Hepatocyte (in vitro differentiated cells): ENCODE data around the gene MR1. TPM values are rescaled to one million over a fixed set of nuclear protein-coding genes. Genes with fewer than 3 reads are reported as not detected.

ENCODE experiments used
- DNase-seq: peaks from one replicate; pipeline ENCODE4 v3.0.0-alpha.2; 2016; ENCODE audit warnings: low spot score
- H2AFZ ChIP-seq: fragments of 200-600 bp; sonication (generic); 2 replicates; pipeline ENCODE4 v1.6.0; 2016; ENCODE audit warnings: antibody characterized with exemption, mild to moderate bottlenecking
- H3K27ac ChIP-seq: fragments of 200-600 bp; sonication (generic); 2 replicates; pipeline ENCODE4 v1.5.1; 2016; ENCODE audit warnings: mild to moderate bottlenecking
- H3K27me3 ChIP-seq: fragments of 200-600 bp; sonication (generic); 2 replicates; pipeline ENCODE4 v1.6.1; 2016
- H3K36me3 ChIP-seq: fragments of 200-600 bp; sonication (generic); replicated peaks from 2 replicates; pipeline ENCODE4 v1.5.1; 2016; ENCODE audit warnings: low read depth; ENCODE audit not compliant: insufficient read depth
- H3K4me1 ChIP-seq: fragments of 200-600 bp; sonication (generic); 2 replicates; pipeline ENCODE4 v1.5.1; 2016; ENCODE audit warnings: mild to moderate bottlenecking, moderate library complexity; ENCODE audit not compliant: insufficient read depth
- H3K4me2 ChIP-seq: fragments of 200-600 bp; sonication (generic); 2 replicates; pipeline ENCODE4 v1.6.0; 2016
- H3K4me3 ChIP-seq: fragments of 200-600 bp; sonication (generic); 2 replicates; pipeline ENCODE4 v1.5.1; 2016; ENCODE audit warnings: mild to moderate bottlenecking
- H3K79me2 ChIP-seq: fragments of 200-600 bp; sonication (generic); 2 replicates; pipeline ENCODE4 v1.6.0; 2017; ENCODE audit warnings: mild to moderate bottlenecking
- H3K9me2 ChIP-seq: fragments of 200-600 bp; sonication (generic); replicated peaks from 2 replicates; pipeline ENCODE4 v1.6.0; 2017; ENCODE audit warnings: mild to moderate bottlenecking; ENCODE audit not compliant: insufficient read depth
- H3K9me3 ChIP-seq: fragments of 200-600 bp; sonication (generic); 2 replicates; pipeline ENCODE4 v1.5.1; 2016; ENCODE audit warnings: low read depth, mild to moderate bottlenecking
- H4K20me1 ChIP-seq: fragments of 200-600 bp; sonication (generic); 2 replicates; pipeline ENCODE4 v1.6.0; 2016; ENCODE audit warnings: mild to moderate bottlenecking; ENCODE audit not compliant: insufficient read depth, poor library complexity, severe bottlenecking
- EZH2 ChIP-seq: fragments of 200-600 bp; sonication (generic); IDR thresholded peaks from 2 replicates; pipeline ENCODE4 v1.6.1; 2016; ENCODE audit warnings: antibody characterized with exemption, mild to moderate bottlenecking, borderline replicate concordance
- EZH2phosphoT487 ChIP-seq: fragments of 200-600 bp; sonication (generic); IDR thresholded peaks from one replicate; pipeline ENCODE4 v1.6.1; 2018; ENCODE audit warnings: antibody characterized with exemption, mild to moderate bottlenecking, low read depth, moderate library complexity; ENCODE audit not compliant: unreplicated experiment, severe bottlenecking
- WGBS: methylation state at CpG from one replicate; pipeline ENCODE4 v1.1.6; 2016; ENCODE audit warnings: low lambda C conversion rate; ENCODE audit errors: missing lambda C conversion rate; 5-methylcytosine and 5-hydroxymethylcytosine counted together
- polyA plus RNA-seq: library from polyadenylated mRNA; unstranded; fragments of >200 nt; fragmentation: Nextera tagmentation; extraction: Ambion mirVana; gene quantifications from 2 replicates; pipeline ENCODE4 v1.2.1, GENCODE V29; 2016
- total RNA-seq: library from RNA; depleted of rRNA; stranded (reverse); fragments of >200 nt; gene quantifications from 2 replicates; pipeline ENCODE4 v1.2.3, GENCODE V29; 2014
- TF ChIP-seq, protein P1 (sequence below): fragments of 200-600 bp; sonication (generic); IDR thresholded peaks from 2 replicates; pipeline ENCODE4 v1.5.1; 2016; ENCODE audit warnings: antibody characterized with exemption, mild to moderate bottlenecking; ENCODE audit not compliant: poor library complexity

Gene MR1
- total and polyA plus RNA-seq, 2 experiments from 2014 or later = 8.9 to 10.6 TPM

DNA sequence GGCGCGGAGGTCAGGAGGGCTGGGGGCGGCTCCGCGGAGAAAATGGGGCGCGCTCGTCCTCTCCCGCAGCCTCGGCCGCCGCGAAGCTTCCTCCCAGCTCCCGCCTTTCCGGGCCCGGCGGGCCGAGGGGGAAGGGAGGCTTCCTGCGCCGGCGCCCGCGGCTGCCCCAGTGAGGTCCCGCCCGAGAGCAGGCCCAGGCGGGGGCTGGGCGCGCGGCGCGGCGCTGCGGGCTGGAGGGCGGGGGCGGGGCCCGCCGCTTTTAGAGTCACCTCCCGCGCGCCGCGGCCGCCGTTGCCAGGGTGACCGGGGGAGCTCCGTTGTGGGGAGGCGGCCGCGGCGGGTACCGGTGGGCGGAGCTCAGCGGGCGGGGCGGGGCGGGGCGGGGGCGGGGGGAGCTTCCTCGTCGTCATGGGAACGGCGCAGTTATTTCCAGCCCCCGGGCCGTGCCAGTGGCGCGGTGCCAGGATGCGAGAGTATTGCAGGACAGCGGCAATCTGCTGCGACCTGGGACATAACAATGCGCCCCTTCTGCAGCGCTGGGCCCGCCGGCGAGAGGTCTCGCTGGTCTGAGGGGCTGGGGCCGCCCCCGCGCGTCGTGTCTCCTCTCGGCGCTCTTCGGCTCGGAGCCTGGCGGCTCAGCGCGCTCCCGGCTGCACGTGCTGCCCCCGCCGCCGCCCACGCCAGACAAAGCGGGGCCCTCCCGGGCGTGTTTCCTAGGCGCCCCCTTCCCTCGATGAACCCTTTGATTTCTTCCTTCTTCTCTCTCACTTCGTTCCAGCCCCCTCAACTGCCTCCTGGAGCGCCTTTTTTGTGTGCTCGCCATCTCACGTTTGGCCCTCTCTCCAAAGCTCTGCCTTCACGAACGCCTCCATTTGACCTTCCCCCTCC, 71.6 kb downstream of the MR1 start:
- WGBS = 6% methylated on average over 37 of the region's 104 CpGs
- peaks cover 43% of the 10 kb centered on the region for H3K4me1 ChIP-seq
- peak overlapping the region; percentile 93 for H3K27ac ChIP-seq
- no peaks in the 10 kb centered on the region for H3K27me3 ChIP-seq
- no peaks in the 10 kb centered on the region for H3K9me2 ChIP-seq
- H3K4me3 ChIP-seq = peak overlapping the region; percentile 77
- H3K4me2 ChIP-seq = peak overlapping the region; percentile 100
- peak; percentile 97 for DNase-seq
- H3K36me3 ChIP-seq = no peaks in the 10 kb centered on the region
- H3K9me3 ChIP-seq = no peaks in the 10 kb centered on the region
- H4K20me1 ChIP-seq = no peaks in the 10 kb centered on the region
- peak overlapping the region; percentile 89 for H2AFZ ChIP-seq
- peaks cover 4% of the 10 kb centered on the region for H3K79me2 ChIP-seq
- TF ChIP-seq EZH2phosphoT487 = no peak
- TF ChIP-seq EZH2 = no peak
- TF ChIP-seq, protein P1, sequence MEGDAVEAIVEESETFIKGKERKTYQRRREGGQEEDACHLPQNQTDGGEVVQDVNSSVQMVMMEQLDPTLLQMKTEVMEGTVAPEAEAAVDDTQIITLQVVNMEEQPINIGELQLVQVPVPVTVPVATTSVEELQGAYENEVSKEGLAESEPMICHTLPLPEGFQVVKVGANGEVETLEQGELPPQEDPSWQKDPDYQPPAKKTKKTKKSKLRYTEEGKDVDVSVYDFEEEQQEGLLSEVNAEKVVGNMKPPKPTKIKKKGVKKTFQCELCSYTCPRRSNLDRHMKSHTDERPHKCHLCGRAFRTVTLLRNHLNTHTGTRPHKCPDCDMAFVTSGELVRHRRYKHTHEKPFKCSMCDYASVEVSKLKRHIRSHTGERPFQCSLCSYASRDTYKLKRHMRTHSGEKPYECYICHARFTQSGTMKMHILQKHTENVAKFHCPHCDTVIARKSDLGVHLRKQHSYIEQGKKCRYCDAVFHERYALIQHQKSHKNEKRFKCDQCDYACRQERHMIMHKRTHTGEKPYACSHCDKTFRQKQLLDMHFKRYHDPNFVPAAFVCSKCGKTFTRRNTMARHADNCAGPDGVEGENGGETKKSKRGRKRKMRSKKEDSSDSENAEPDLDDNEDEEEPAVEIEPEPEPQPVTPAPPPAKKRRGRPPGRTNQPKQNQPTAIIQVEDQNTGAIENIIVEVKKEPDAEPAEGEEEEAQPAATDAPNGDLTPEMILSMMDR = no peak

DNA sequence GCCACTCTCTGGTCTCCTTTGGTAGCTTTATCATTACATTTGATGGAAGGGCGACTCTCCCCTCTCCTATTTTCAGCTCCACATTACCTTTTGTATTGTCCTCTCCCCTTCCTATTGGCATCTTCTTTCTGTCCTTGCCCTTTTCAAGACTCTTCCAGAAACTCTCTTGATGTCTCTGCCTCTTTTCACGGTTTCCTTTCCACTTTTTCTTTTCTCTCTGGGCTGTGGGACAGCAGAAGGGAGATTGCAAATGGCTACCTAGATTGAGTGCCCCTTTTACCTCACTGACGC, 72.2 kb downstream of the MR1 start:
- 70% methylated on average over 3 of the region's 3 CpGs for WGBS
- peaks cover 39% of the 10 kb centered on the region for H3K4me1 ChIP-seq
- H3K27me3 ChIP-seq = no peaks in the 10 kb centered on the region
- H3K9me3 ChIP-seq = no peaks in the 10 kb centered on the region
- peaks cover 4% of the 10 kb centered on the region for H3K79me2 ChIP-seq
- TF ChIP-seq EZH2phosphoT487 (no peak), EZH2 (no peak)
- TF ChIP-seq, protein P1 = no peak
- H3K4me3 ChIP-seq = no peak overlapping the region
- peak overlapping the region; percentile 55 for H3K27ac ChIP-seq
- no peaks in the 10 kb centered on the region for H3K36me3 ChIP-seq
- H3K9me2 ChIP-seq = no peaks in the 10 kb centered on the region
- H4K20me1 ChIP-seq = no peaks in the 10 kb centered on the region
- H3K4me2 ChIP-seq = peak overlapping the region; percentile 100
- no peak for DNase-seq
- peak overlapping the region; percentile 46 for H2AFZ ChIP-seq

DNA sequence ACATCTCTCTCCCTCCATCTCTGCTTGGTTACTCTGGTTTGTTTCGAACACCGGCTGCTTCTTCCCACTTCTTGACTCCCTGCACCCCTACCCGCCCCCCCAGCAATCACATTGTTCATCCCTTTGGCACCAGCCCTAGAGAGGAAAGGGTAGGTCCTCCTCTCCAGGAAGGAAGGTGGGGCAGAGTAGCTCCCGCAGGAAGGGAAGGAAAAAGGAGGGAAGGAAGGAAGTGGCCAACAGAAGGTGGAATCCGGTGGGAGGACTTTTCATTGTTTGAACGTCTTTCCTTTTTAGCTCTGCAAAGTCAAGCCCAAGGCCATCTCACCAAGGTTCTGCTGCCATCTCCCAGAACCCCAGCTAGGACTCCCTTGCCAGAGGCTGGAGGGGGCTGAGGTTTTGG, 72.7 kb downstream of the MR1 start:
- 85% methylated on average over 6 of the region's 6 CpGs for WGBS
- Histone ChIP-seq H2AFZ (no peak overlapping the region), H3K9me3 (no peaks in the 10 kb centered on the region), H4K20me1 (no peaks in the 10 kb centered on the region), H3K9me2 (no peaks in the 10 kb centered on the region), H3K27ac (no peak overlapping the region), H3K79me2 (peaks cover 4% of the 10 kb centered on the region), H3K4me2 (no peak overlapping the region), H3K4me1 (peaks cover 34% of the 10 kb centered on the region), H3K36me3 (no peaks in the 10 kb centered on the region), H3K27me3 (no peaks in the 10 kb centered on the region), H3K4me3 (no peak overlapping the region)
- DNase-seq = no peak
- TF ChIP-seq EZH2 = no peak
- TF ChIP-seq EZH2phosphoT487 = no peak
- TF ChIP-seq, protein P1 = no peak
